GM12878 (cell line): Measurements from ENCODE around the gene SCAMP4. TPM values are rescaled to one million over a fixed set of nuclear protein-coding genes. Genes with fewer than 3 reads are reported as not detected.

Experiments
- ATAC-seq: fragments of 200-7000 bp; cut with Tn5 transposase; 3 replicates; pipeline ENCODE4 v1.9.1; 2020; ENCODE audit warnings: mild to moderate bottlenecking, moderate library complexity
- BruUV-seq: library from RNA; stranded (reverse); fragments of 400-500 nt; replicated peaks from 2 replicates; lab custom pipeline; 2021; lab: Mats Ljungman, UMichigan
- CTCF ChIA-PET: fragments of 300-600 bp; sonication (Branson Sonifier 250); formaldehyde crosslinking; extraction: SDS; loops from one replicate; lab custom pipeline; 2021; ENCODE audit warnings: inconsistent platforms; lab: Yijun Ruan, JAX
- POLR2A ChIA-PET: fragments of 350-600 bp; formaldehyde crosslinking; extraction: SDS; loops from one replicate; lab custom pipeline; 2021; ENCODE audit warnings: inconsistent platforms; lab: Charles Lee
- RAD21 ChIA-PET: fragments of 300-600 bp; sonication (Branson Sonifier 250); formaldehyde crosslinking; loops from one replicate; lab custom pipeline; 2023; ENCODE audit warnings: antibody characterized with exemption; ENCODE audit not compliant: unreplicated experiment; lab: Charles Lee
- SMC1A ChIA-PET: fragments of 300-600 bp; sonication (Branson Sonifier 250); formaldehyde crosslinking; loops from one replicate; lab custom pipeline; 2023; ENCODE audit not compliant: unreplicated experiment, uncharacterized antibody; lab: Charles Lee
- DNase-seq: peaks from one replicate; pipeline ENCODE4 v3.0.0-alpha.2; 2011; ENCODE audit warnings: low read depth, low spot score
- FAIRE-seq: peaks from 3 replicates; lab custom pipeline; 2011; peaks lifted over from hg19 to GRCh38; lab: Jason Lieb, UNC
- H2AFZ ChIP-seq: 2 replicates; pipeline ENCODE4 v1.6.0; 2011; ENCODE audit warnings: low read depth, low read length, control low read depth; ENCODE audit not compliant: control insufficient read depth
- H3K27ac ChIP-seq: 2 replicates; pipeline ENCODE4 v1.5.1; 2011; ENCODE audit warnings: control low read depth; ENCODE audit not compliant: control insufficient read depth, insufficient read depth
- H3K27me3 ChIP-seq, 2 experiments: replicated peaks in 1 of 2; 2 replicates each; pipeline versions ENCODE4 v1.6.0 to v1.6.1; 2011; ENCODE audit warnings: low read length in 1 of 2; ENCODE audit not compliant: control insufficient read depth in 2 of 2, insufficient read depth in 2 of 2
- H3K36me3 ChIP-seq, 2 experiments: 2 replicates each; pipeline ENCODE4 v1.5.1; 2011; ENCODE audit warnings: low read length in 1 of 2; ENCODE audit not compliant: control insufficient read depth in 2 of 2, insufficient read depth in 2 of 2
- H3K4me1 ChIP-seq: 2 replicates; pipeline ENCODE4 v1.6.1; 2011; ENCODE audit warnings: mild to moderate bottlenecking, low read length, moderate library complexity, mixed read lengths; ENCODE audit not compliant: control insufficient read depth, insufficient read depth
- H3K4me2 ChIP-seq: 2 replicates; pipeline ENCODE4 v1.6.0; 2011; ENCODE audit warnings: control low read depth; ENCODE audit not compliant: control insufficient read depth, insufficient read depth
- H3K4me3 ChIP-seq: fragments of 200-600 bp; sonication (generic); 2 replicates; pipeline ENCODE4 v1.5.1; 2016
- H3K79me2 ChIP-seq: 2 replicates; pipeline ENCODE4 v1.6.0; 2011; ENCODE audit warnings: low read length; ENCODE audit not compliant: control insufficient read depth, insufficient read depth
- H3K9ac ChIP-seq: 2 replicates; pipeline ENCODE4 v1.8.0; 2011; ENCODE audit warnings: low read length, control low read depth, mixed read lengths; ENCODE audit not compliant: control insufficient read depth, insufficient read depth
- H3K9me3 ChIP-seq: replicated peaks from 3 replicates; pipeline ENCODE4 v1.5.1; 2011; ENCODE audit warnings: mild to moderate bottlenecking, low read length; ENCODE audit not compliant: control insufficient read depth, insufficient read depth
- H4K20me1 ChIP-seq: 2 replicates; pipeline ENCODE4 v1.6.0; 2011; ENCODE audit not compliant: control insufficient read depth, insufficient read depth
- GATAD2B ChIP-seq: fragments of 450-650 bp; conservative IDR thresholded peaks from 2 replicates; pipeline ENCODE4 v1.6.1; 2017; ENCODE audit warnings: low read depth, mild to moderate bottlenecking, moderate library complexity
- PRDM15 ChIP-seq: fragments of 450-650 bp; formaldehyde crosslinking; IDR thresholded peaks from 2 replicates; pipeline ENCODE4 v1.4.0; 2020; ENCODE audit warnings: mild to moderate bottlenecking, moderate library complexity
- WGBS: methylation state at CpG from one replicate; pipeline ENCODE4 v1.1.6; 2016; ENCODE audit warnings: low lambda C conversion rate; ENCODE audit not compliant: insufficient replicate concordance, insufficient coverage; ENCODE audit errors: missing lambda C conversion rate; 5-methylcytosine and 5-hydroxymethylcytosine counted together
- in situ Hi-C: fragments of 300-500 bp; cut with MboI; formaldehyde crosslinking; loops from 9 replicates; pipeline ENCODE4 v1.14.3; 2018; ENCODE audit warnings: mixed read lengths
- intact Hi-C: fragments of 100-400 bp; cut with micrococcal nuclease; formaldehyde crosslinking; loops from one replicate; pipeline ENCODE4 v1.14.2; 2022; ENCODE audit not compliant: unreplicated experiment
- polyA plus RNA-seq, 11 experiments: library from polyadenylated mRNA; depleted of rRNA in 4 of 11; unstranded in 6 of 11; stranded (reverse) in 5 of 11; fragments of >200 nt; fragmentation: Nextera tagmentation in 4 of 11; fragmentation: Illumina TruSeq in 1 of 11; extraction: Ambion mirVana in 4 of 11; extraction: Trizol in 1 of 11; gene quantifications; 1 replicate in 1 of 11; 2 replicates in 10 of 11; pipeline versions ENCODE4 v1.2.1 to v1.2.3, GENCODE V29; 2011 to 2016; ENCODE audit warnings: inconsistent platforms in 2 of 11, missing spikeins in 2 of 11, low read depth in 1 of 11
- total RNA-seq, 4 experiments: library from RNA; depleted of rRNA in 3 of 4; stranded (reverse); fragments of >200 nt in 3 of 4; fragmentation: Illumina TruSeq in 1 of 4; extraction: Trizol in 1 of 4; gene quantifications; 2 replicates each; pipeline versions ENCODE4 v1.2.1 to v1.2.3, GENCODE V29; 2013 to 2021
- TF ChIP-seq, protein P1 (sequence below): fragments of 150-350 bp; IDR thresholded peaks from 2 replicates; pipeline ENCODE4 v1.6.1; 2016; ENCODE audit warnings: low read depth, low read length

Gene SCAMP4
- total and polyA plus RNA-seq, 10 of the 15 experiments (the other 5 are each of a cell fraction or from before 2014, with no cell fraction given): 0.63 to 34.7 (median 12.8) TPM

DNA sequence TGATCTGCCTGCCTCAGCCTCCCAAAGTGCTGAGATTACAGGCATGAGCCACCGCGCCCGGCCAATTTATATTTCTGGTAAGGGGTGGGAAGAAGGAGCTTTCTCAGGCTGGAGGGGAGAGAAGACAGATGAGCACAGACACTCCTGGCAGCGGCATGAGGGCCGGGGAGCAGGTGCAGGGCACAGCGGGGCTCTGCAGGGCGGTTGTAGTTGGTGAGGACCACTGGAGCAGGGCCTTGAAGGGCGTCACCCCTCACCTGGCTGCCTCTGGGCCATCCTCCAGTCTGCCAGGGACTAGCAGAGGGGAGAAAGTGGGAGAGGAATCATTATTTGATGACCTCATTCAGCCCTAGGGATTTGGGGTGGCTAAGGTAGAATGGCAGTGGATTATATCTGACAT lies 27.2 kb downstream of the SCAMP4 start:
- WGBS: 70% methylated on average over 8 of the region's 8 CpGs
- RAD21 ChIA-PET: interaction anchor here (0.6 kb wide), 2 partner anchors 63 to 1144 kb away, joined by 3 to 4 read pairs; no protein-coding TSS in a partner anchor
- Histone ChIP-seq H3K79me2 (no peaks in the 10 kb centered on the region), H3K9me3 (peaks cover 3% of the 10 kb centered on the region; the same call in 1 of the 3 replicates), H4K20me1 (no peaks in the 10 kb centered on the region), H3K9ac (no peak overlapping the region)
- in situ Hi-C loops (no loop called here), intact Hi-C loops (no loop called here)
- SMC1A ChIA-PET: interaction anchor here (0.6 kb wide), 1 partner anchor 84 kb away, joined by 3 read pairs; no protein-coding TSS in a partner anchor
- no TSS peak for BruUV-seq
- CTCF ChIA-PET: interaction anchor here (0.5 to 1.7 kb wide), 3 partner anchors 10 to 35 kb away, joined by 3 to 9 read pairs (median 5); no protein-coding TSS in a partner anchor
- no peak for FAIRE-seq
- no peak for ATAC-seq
- TF ChIP-seq, protein P1, sequence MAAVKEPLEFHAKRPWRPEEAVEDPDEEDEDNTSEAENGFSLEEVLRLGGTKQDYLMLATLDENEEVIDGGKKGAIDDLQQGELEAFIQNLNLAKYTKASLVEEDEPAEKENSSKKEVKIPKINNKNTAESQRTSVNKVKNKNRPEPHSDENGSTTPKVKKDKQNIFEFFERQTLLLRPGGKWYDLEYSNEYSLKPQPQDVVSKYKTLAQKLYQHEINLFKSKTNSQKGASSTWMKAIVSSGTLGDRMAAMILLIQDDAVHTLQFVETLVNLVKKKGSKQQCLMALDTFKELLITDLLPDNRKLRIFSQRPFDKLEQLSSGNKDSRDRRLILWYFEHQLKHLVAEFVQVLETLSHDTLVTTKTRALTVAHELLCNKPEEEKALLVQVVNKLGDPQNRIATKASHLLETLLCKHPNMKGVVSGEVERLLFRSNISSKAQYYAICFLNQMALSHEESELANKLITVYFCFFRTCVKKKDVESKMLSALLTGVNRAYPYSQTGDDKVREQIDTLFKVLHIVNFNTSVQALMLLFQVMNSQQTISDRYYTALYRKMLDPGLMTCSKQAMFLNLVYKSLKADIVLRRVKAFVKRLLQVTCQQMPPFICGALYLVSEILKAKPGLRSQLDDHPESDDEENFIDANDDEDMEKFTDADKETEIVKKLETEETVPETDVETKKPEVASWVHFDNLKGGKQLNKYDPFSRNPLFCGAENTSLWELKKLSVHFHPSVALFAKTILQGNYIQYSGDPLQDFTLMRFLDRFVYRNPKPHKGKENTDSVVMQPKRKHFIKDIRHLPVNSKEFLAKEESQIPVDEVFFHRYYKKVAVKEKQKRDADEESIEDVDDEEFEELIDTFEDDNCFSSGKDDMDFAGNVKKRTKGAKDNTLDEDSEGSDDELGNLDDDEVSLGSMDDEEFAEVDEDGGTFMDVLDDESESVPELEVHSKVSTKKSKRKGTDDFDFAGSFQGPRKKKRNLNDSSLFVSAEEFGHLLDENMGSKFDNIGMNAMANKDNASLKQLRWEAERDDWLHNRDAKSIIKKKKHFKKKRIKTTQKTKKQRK: no peak
- TF ChIP-seq PRDM15 (CRISPR knock-in tag) (no peak), GATAD2B (no peak)
- TF ChIP-seq, all 136 proteins: peak for 0
- Histone ChIP-seq H2AFZ (no peak overlapping the region), H3K4me3 (no peak overlapping the region), H3K4me1 (peaks cover 8% of the 10 kb centered on the region), H3K36me3 (no peaks in the 10 kb centered on the region), H3K27ac (no peak overlapping the region), H3K4me2 (no peak overlapping the region), H3K27me3 (no peaks in the 10 kb centered on the region)
- no peak for DNase-seq
- POLR2A ChIA-PET: interaction anchor here (0.6 to 1.5 kb wide), 5 partner anchors 10 to 131 kb away, joined by 3 to 5 read pairs (median 3); no protein-coding TSS in a partner anchor
